ENCODE data around the gene LRP1B.

DNA sequence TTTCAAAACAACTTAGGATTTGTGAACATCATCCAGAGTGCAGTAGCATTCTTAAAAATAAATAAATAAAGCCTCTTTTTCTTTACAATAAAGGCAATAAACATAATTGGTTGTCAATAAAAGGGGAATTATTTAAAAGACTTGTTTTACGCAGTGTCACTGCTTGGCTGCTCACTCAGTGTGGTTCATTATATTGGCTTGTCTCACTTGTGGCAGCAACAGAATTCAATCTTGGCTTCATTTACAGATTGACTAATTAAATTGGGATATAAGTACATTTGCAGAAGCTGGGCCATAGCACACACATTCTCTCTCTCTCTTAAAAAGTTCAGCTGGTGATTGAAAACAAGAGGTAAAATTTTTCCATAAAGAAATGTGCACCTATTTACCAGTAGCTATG lies 1027.6 kb downstream of the LRP1B start:
- TF ChIP-seq, protein P1, sequence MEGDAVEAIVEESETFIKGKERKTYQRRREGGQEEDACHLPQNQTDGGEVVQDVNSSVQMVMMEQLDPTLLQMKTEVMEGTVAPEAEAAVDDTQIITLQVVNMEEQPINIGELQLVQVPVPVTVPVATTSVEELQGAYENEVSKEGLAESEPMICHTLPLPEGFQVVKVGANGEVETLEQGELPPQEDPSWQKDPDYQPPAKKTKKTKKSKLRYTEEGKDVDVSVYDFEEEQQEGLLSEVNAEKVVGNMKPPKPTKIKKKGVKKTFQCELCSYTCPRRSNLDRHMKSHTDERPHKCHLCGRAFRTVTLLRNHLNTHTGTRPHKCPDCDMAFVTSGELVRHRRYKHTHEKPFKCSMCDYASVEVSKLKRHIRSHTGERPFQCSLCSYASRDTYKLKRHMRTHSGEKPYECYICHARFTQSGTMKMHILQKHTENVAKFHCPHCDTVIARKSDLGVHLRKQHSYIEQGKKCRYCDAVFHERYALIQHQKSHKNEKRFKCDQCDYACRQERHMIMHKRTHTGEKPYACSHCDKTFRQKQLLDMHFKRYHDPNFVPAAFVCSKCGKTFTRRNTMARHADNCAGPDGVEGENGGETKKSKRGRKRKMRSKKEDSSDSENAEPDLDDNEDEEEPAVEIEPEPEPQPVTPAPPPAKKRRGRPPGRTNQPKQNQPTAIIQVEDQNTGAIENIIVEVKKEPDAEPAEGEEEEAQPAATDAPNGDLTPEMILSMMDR (IDR thresholded peaks at IDR 0.05): no peak
- no peak for TF ChIP-seq POLR2A (IDR thresholded peaks at IDR 0.05)
